ENCODE measurements around the gene GUCD1.

GUCD1 gene

GRCh38 chr22:24523873-24524272, 31.1 kb downstream of the GUCD1 start:
- DNase-seq = no peak

- DNase-seq = peak; percentile 89
These were observed 33.1 kb downstream of the GUCD1 start for GRCh38 chr22:24521791-24522245.

GRCh38 chr22:24519496-24519895, 35.4 kb downstream of the GUCD1 start:
- DNase-seq = no peak

GRCh38 chr22:24518771-24519485, 36.0 kb downstream of the GUCD1 start:
- DNase-seq = no peak

- no peak for DNase-seq
These were observed 36.7 kb downstream of the GUCD1 start for GRCh38 chr22:24518228-24518627.

GRCh38 chr22:24517446-24517845, 37.5 kb downstream of the GUCD1 start:
- DNase-seq = peak; percentile 72

GRCh38 chr22:24516301-24516737, 38.6 kb downstream of the GUCD1 start:
- DNase-seq = no peak

- DNase-seq = no peak
These were observed 40.0 kb downstream of the GUCD1 start for GRCh38 chr22:24515027-24515338.

GRCh38 chr22:24514241-24515026, 40.5 kb downstream of the GUCD1 start:
- peak; percentile 15 for DNase-seq

- no peak for DNase-seq
These were observed 41.3 kb downstream of the GUCD1 start for GRCh38 chr22:24513378-24514240.

GRCh38 chr22:24512043-24512442, 42.9 kb downstream of the GUCD1 start:
- DNase-seq = no peak

GRCh38 chr22:24510637-24511625, 44.0 kb downstream of the GUCD1 start:
- no peak for DNase-seq

GRCh38 chr22:24507716-24508115, 47.2 kb downstream of the GUCD1 start:
- no peak for DNase-seq

- peak; percentile 35 for DNase-seq
These were observed 48.0 kb downstream of the GUCD1 start for GRCh38 chr22:24506802-24507438.

GRCh38 chr22:24504956-24505736, 49.8 kb downstream of the GUCD1 start:
- DNase-seq = no peak

- no peak for DNase-seq
These were observed 50.4 kb downstream of the GUCD1 start for GRCh38 chr22:24504540-24504939.

GRCh38 chr22:24503843-24504338, 51.0 kb downstream of the GUCD1 start:
- DNase-seq = no peak

GRCh38 chr22:24503137-24503842, 51.6 kb downstream of the GUCD1 start:
- peak; percentile 10 for DNase-seq

- no peak for DNase-seq
These were observed 52.4 kb downstream of the GUCD1 start for GRCh38 chr22:24502541-24502940.

- no peak for DNase-seq
These were observed 52.9 kb downstream of the GUCD1 start for GRCh38 chr22:24502034-24502433.
